Smooth muscle cell (in vitro differentiated cells): ENCODE results near the gene RRAGD. TPM values are rescaled to one million over a fixed set of nuclear protein-coding genes. Genes with fewer than 3 reads are reported as not detected.
"Not testable (repeated sequence)": the region's sequence is repeated elsewhere in the genome, so short reads cannot be mapped to it uniquely, and the experiment has no call there.

Experiments used
- DNase-seq: peaks from one replicate; lab custom pipeline; 2025; ENCODE audit not compliant: unreplicated experiment; lab: John Stamatoyannopoulos, UW
- H2AFZ ChIP-seq: fragments of 200-600 bp; sonication (generic); 2 replicates; pipeline ENCODE4 v1.6.0; 2016; ENCODE audit warnings: antibody characterized with exemption, low read depth, mild to moderate bottlenecking
- H3F3A ChIP-seq: fragments of 200-600 bp; sonication (generic); 2 replicates; pipeline ENCODE4 v1.6.0; 2017; ENCODE audit warnings: antibody characterized with exemption, low read depth
- H3K27ac ChIP-seq: fragments of 200-600 bp; sonication (generic); 2 replicates; pipeline ENCODE4 v1.5.1; 2016; ENCODE audit warnings: low read depth, mild to moderate bottlenecking
- H3K27me3 ChIP-seq: fragments of 200-600 bp; sonication (generic); 2 replicates; pipeline ENCODE4 v1.6.1; 2016; ENCODE audit warnings: low read depth, mild to moderate bottlenecking
- H3K36me3 ChIP-seq: fragments of 200-600 bp; sonication (generic); 2 replicates; pipeline ENCODE4 v1.5.1; 2016; ENCODE audit warnings: low read depth
- H3K4me1 ChIP-seq: fragments of 200-600 bp; sonication (generic); 2 replicates; pipeline ENCODE4 v1.5.1; 2016; ENCODE audit warnings: low read depth
- H3K4me2 ChIP-seq: fragments of 200-600 bp; sonication (generic); 2 replicates; pipeline ENCODE4 v1.6.0; 2016; ENCODE audit warnings: mild to moderate bottlenecking
- H3K4me3 ChIP-seq: fragments of 200-600 bp; sonication (generic); 2 replicates; pipeline ENCODE4 v1.5.1; 2016; ENCODE audit warnings: mild to moderate bottlenecking
- H3K79me2 ChIP-seq: fragments of 200-600 bp; sonication (generic); 2 replicates; pipeline ENCODE4 v1.6.0; 2016; ENCODE audit warnings: low read depth, mild to moderate bottlenecking
- H3K9ac ChIP-seq: fragments of 200-600 bp; sonication (generic); 2 replicates; pipeline ENCODE4 v1.6.0; 2016; ENCODE audit warnings: low read depth
- H3K9me3 ChIP-seq: fragments of 200-600 bp; sonication (generic); replicated peaks from 2 replicates; pipeline ENCODE4 v1.5.1; 2016; ENCODE audit warnings: low read depth
- H4K20me1 ChIP-seq: fragments of 200-600 bp; sonication (generic); 2 replicates; pipeline ENCODE4 v1.6.0; 2016; ENCODE audit warnings: low read depth
- CTCF ChIP-seq: fragments of 200-600 bp; sonication (generic); IDR thresholded peaks from 2 replicates; pipeline ENCODE4 v1.5.1; 2017; ENCODE audit warnings: borderline replicate concordance, mild to moderate bottlenecking, antibody characterized with exemption; ENCODE audit not compliant: insufficient read depth, poor library complexity, severe bottlenecking
- WGBS: methylation state at CpG from one replicate; pipeline ENCODE4 v1.1.7; 2016; ENCODE audit warnings: low lambda C conversion rate; 5-methylcytosine and 5-hydroxymethylcytosine counted together
- polyA plus RNA-seq: library from polyadenylated mRNA; unstranded; fragments of >200 nt; fragmentation: Nextera tagmentation; extraction: Ambion mirVana; gene quantifications from 2 replicates; pipeline ENCODE4 v1.2.1, GENCODE V29; 2016
- total RNA-seq: library from RNA; depleted of rRNA; stranded (reverse); fragments of >200 nt; gene quantifications from 2 replicates; pipeline ENCODE4 v1.2.3, GENCODE V29; 2014

RRAGD gene
- total and polyA plus RNA-seq, 2 experiments from 2014 or later: 1.9 to 3.5 TPM

GRCh38 chr6:89398762-89399525 is 13.1 kb downstream of the RRAGD start:
- H3K4me1 ChIP-seq: peaks cover under 1% of the 10 kb centered on the region
- no peak overlapping the region for H3K4me2 ChIP-seq
- 91% methylated on average over 7 of the region's 7 CpGs for WGBS
- H3K4me3 ChIP-seq: no peak overlapping the region
- DNase-seq: no peak
- no peaks in the 10 kb centered on the region for H4K20me1 ChIP-seq
- H3K36me3 ChIP-seq: no peaks in the 10 kb centered on the region
- no peak overlapping the region for H2AFZ ChIP-seq
- H3K9me3 ChIP-seq: no peaks in the 10 kb centered on the region
- H3K27me3 ChIP-seq: no peaks in the 10 kb centered on the region
- H3F3A ChIP-seq: no peaks in the 10 kb centered on the region
- no peak overlapping the region for H3K9ac ChIP-seq
- no peak for TF ChIP-seq CTCF
- no peaks in the 10 kb centered on the region for H3K79me2 ChIP-seq
- H3K27ac ChIP-seq: no peak overlapping the region

GRCh38 chr6:89397884-89398283 is 14.2 kb downstream of the RRAGD start:
- not testable (repeated sequence) for H3K9me3 ChIP-seq, H3K27ac ChIP-seq, H3K27me3 ChIP-seq

DNA sequence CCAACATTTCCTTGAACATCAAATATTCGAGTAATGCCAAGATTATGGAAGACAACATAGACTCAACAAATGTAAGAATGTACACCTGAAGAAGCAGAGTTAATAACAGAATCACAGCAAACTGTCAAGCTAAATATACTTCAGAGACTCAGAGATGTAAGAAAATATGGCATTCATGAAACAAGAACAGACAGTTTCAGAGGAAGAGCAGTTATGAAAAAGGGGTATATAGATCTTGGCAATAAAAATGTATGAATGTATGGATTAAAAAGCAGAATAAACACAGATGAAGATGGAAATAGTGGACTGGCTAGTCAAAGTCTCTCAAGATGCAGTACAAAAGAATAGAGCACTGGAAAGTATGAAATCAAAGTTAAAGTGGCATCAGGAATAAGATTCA is 18.4 kb downstream of the RRAGD start:
- no peak for TF ChIP-seq CTCF
- WGBS: 91% methylated on average over 1 of the region's 1 CpG
- no peaks in the 10 kb centered on the region for H3K79me2 ChIP-seq

More at GRCh38 chr6:89397884-89398283, 14.2 kb downstream of the RRAGD start:
- H2AFZ ChIP-seq, H3K36me3 ChIP-seq, DNase-seq, H3F3A ChIP-seq, H3K4me1 ChIP-seq, H4K20me1 ChIP-seq, H3K4me2 ChIP-seq, H3K79me2 ChIP-seq, H3K4me3 ChIP-seq, H3K9ac ChIP-seq: not testable (repeated sequence)
- WGBS: 94% methylated on average over 4 of the region's 4 CpGs

GRCh38 chr6:89392823-89393222 is 19.2 kb downstream of the RRAGD start:
- H3K4me2 ChIP-seq: no peak overlapping the region
- H3K9me3 ChIP-seq: no peaks in the 10 kb centered on the region
- H3K9ac ChIP-seq: no peak overlapping the region
- H3K4me3 ChIP-seq: no peak overlapping the region
- H3K27me3 ChIP-seq: peaks cover 5% of the 10 kb centered on the region
- H3K36me3 ChIP-seq: no peaks in the 10 kb centered on the region
- H2AFZ ChIP-seq: no peak overlapping the region
- no peaks in the 10 kb centered on the region for H3K79me2 ChIP-seq
- H3K4me1 ChIP-seq: no peaks in the 10 kb centered on the region
- no peak overlapping the region for H3K27ac ChIP-seq
- no peaks in the 10 kb centered on the region for H3F3A ChIP-seq
- TF ChIP-seq CTCF: no peak
- no peak for DNase-seq
- no peaks in the 10 kb centered on the region for H4K20me1 ChIP-seq

More for the DNA sequence above, 18.4 kb downstream of the RRAGD start:
- Histone ChIP-seq H3K9ac (no peak overlapping the region), H2AFZ (no peak overlapping the region), H3K9me3 (no peaks in the 10 kb centered on the region), H3K36me3 (no peaks in the 10 kb centered on the region), H3K27me3 (peaks cover 5% of the 10 kb centered on the region), H3K4me3 (no peak overlapping the region), H3K4me1 (no peaks in the 10 kb centered on the region), H3K27ac (no peak overlapping the region), H3F3A (no peaks in the 10 kb centered on the region), H4K20me1 (no peaks in the 10 kb centered on the region), H3K4me2 (no peak overlapping the region)
- no peak for DNase-seq
